WTC11 (cell line): ENCODE measurements around the gene HYDIN. TPM values are rescaled to one million over a fixed set of nuclear protein-coding genes. Genes with fewer than 3 reads are reported as not detected.

Experiments used
- ATAC-seq: fragments of 200-7000 bp; cut with Tn5 transposase; 2 replicates; pipeline ENCODE4 v1.10.0; 2021; ENCODE audit warnings: mild to moderate bottlenecking, moderate library complexity
- CTCF ChIA-PET: fragments of 300-600 bp; sonication (Branson Sonifier 250); formaldehyde crosslinking; loops from one replicate; lab custom pipeline; 2021; ENCODE audit warnings: antibody characterized with exemption; lab: Charles Lee
- POLR2A ChIA-PET: fragments of 350-600 bp; sonication (Branson Sonifier 250); formaldehyde crosslinking; loops from one replicate; lab custom pipeline; 2021; ENCODE audit warnings: antibody characterized with exemption; lab: Charles Lee
- DNase-seq: peaks from one replicate; pipeline ENCODE4 v3.0.0; 2021; ENCODE audit warnings: low spot score
- H3K27ac Mint-ChIP-seq: 2 replicates; pipeline ENCODE4 v1.8.0; 2021; ENCODE audit warnings: mixed read lengths
- H3K27me3 Mint-ChIP-seq: 2 replicates; pipeline ENCODE4 v1.8.0; 2021; ENCODE audit warnings: low read depth, mild to moderate bottlenecking, moderate library complexity, mixed read lengths
- H3K36me3 Mint-ChIP-seq: 2 replicates; pipeline ENCODE4 v1.8.0; 2021; ENCODE audit warnings: mixed read lengths
- H3K4me1 Mint-ChIP-seq: 2 replicates; pipeline ENCODE4 v1.8.0; 2022; ENCODE audit warnings: mixed read lengths
- H3K4me3 Mint-ChIP-seq: 2 replicates; pipeline ENCODE4 v1.8.0; 2021; ENCODE audit warnings: mild to moderate bottlenecking, moderate library complexity, mixed read lengths
- H3K9me3 Mint-ChIP-seq: 2 replicates; pipeline ENCODE4 v1.8.0; 2021; ENCODE audit warnings: mixed read lengths
- ATF1 ChIP-seq: sonication (generic); formaldehyde crosslinking; IDR thresholded peaks from 2 replicates; pipeline ENCODE4 v1.8.1; 2023; ENCODE audit warnings: mild to moderate bottlenecking, moderate library complexity, missing genetic modification reagents
- CREM ChIP-seq: sonication (generic); formaldehyde crosslinking; IDR thresholded peaks from 2 replicates; pipeline ENCODE4 v1.8.1; 2022; ENCODE audit warnings: mild to moderate bottlenecking, missing genetic modification reagents, moderate library complexity
- ELF4 ChIP-seq: sonication (generic); formaldehyde crosslinking; IDR thresholded peaks from 2 replicates; pipeline ENCODE4 v1.8.1; 2022; ENCODE audit warnings: low read depth, mild to moderate bottlenecking, moderate library complexity, missing genetic modification reagents
- ETV6 ChIP-seq: sonication (generic); formaldehyde crosslinking; IDR thresholded peaks from 2 replicates; pipeline ENCODE4 v1.8.1; 2022; ENCODE audit warnings: mild to moderate bottlenecking, missing genetic modification reagents
- GABPB1 ChIP-seq: sonication (generic); formaldehyde crosslinking; IDR thresholded peaks from 2 replicates; pipeline ENCODE4 v1.8.1; 2023; ENCODE audit warnings: mild to moderate bottlenecking, missing genetic modification reagents
- IRF2 ChIP-seq: sonication (generic); formaldehyde crosslinking; IDR thresholded peaks from 2 replicates; pipeline ENCODE4 v1.8.0; 2022; ENCODE audit warnings: low read depth, missing genetic modification reagents, borderline replicate concordance
- JAZF1 ChIP-seq: fragments of 250-450 bp; sonication (Bioruptor Pico); IDR thresholded peaks from 2 replicates; pipeline ENCODE4 v1.9.0; 2021; ENCODE audit warnings: moderate library complexity, mild to moderate bottlenecking, inconsistent platforms
- JUN ChIP-seq: sonication (generic); formaldehyde crosslinking; IDR thresholded peaks from 2 replicates; pipeline ENCODE4 v1.8.0; 2023; ENCODE audit warnings: mild to moderate bottlenecking, missing genetic modification reagents
- MXD4 ChIP-seq: fragments of 250-450 bp; sonication (Bioruptor Pico); IDR thresholded peaks from 2 replicates; pipeline ENCODE4 v1.8.0; 2021; ENCODE audit warnings: mild to moderate bottlenecking, moderate library complexity, borderline replicate concordance
- NFATC4 ChIP-seq: fragments of 250-450 bp; sonication (Bioruptor Pico); IDR thresholded peaks from 2 replicates; pipeline ENCODE4 v1.9.0; 2021; ENCODE audit warnings: mild to moderate bottlenecking
- OVOL2 ChIP-seq: fragments of 250-450 bp; sonication (Bioruptor Pico); IDR thresholded peaks from 2 replicates; pipeline ENCODE4 v1.9.0; 2021; ENCODE audit warnings: mild to moderate bottlenecking, borderline replicate concordance
- SMAD3 ChIP-seq: sonication (generic); formaldehyde crosslinking; IDR thresholded peaks from 2 replicates; pipeline ENCODE4 v1.8.0; 2022; ENCODE audit warnings: missing genetic modification reagents, mild to moderate bottlenecking, borderline replicate concordance
- SOX15 ChIP-seq: fragments of 250-450 bp; sonication (Bioruptor Pico); IDR thresholded peaks from 2 replicates; pipeline ENCODE4 v1.9.0; 2021; ENCODE audit warnings: mild to moderate bottlenecking
- TCF7 ChIP-seq: sonication (generic); formaldehyde crosslinking; IDR thresholded peaks from 2 replicates; pipeline ENCODE4 v1.8.0; 2022; ENCODE audit warnings: mild to moderate bottlenecking, low read depth, missing genetic modification reagents, moderate library complexity
- ZNF232 ChIP-seq: sonication (generic); formaldehyde crosslinking; IDR thresholded peaks from 2 replicates; pipeline ENCODE4 v1.8.0; 2022; ENCODE audit warnings: mild to moderate bottlenecking, missing genetic modification reagents
- ZNF263 ChIP-seq: sonication (generic); formaldehyde crosslinking; IDR thresholded peaks from 2 replicates; pipeline ENCODE4 v1.8.1; 2022; ENCODE audit warnings: low read depth, mild to moderate bottlenecking, moderate library complexity, missing genetic modification reagents
- ZNF317 ChIP-seq: sonication (generic); formaldehyde crosslinking; IDR thresholded peaks from 2 replicates; pipeline ENCODE4 v1.8.1; 2023; ENCODE audit warnings: low read depth, mild to moderate bottlenecking, moderate library complexity, missing genetic modification reagents, borderline replicate concordance
- ZNF396 ChIP-seq: fragments of 250-450 bp; sonication (Bioruptor Pico); IDR thresholded peaks from 2 replicates; pipeline ENCODE4 v1.8.0; 2021; ENCODE audit warnings: mild to moderate bottlenecking, moderate library complexity, borderline replicate concordance
- ZNF416 ChIP-seq: fragments of 250-450 bp; sonication (Bioruptor Pico); IDR thresholded peaks from 2 replicates; pipeline ENCODE4 v1.9.0; 2021; ENCODE audit warnings: mild to moderate bottlenecking, inconsistent platforms
- total RNA-seq: library from RNA; stranded (reverse); gene quantifications from 3 replicates; pipeline ENCODE4 v1.2.3, GENCODE V29; 2021
- TF ChIP-seq, protein P1 (sequence below): sonication (generic); formaldehyde crosslinking; IDR thresholded peaks from 2 replicates; pipeline ENCODE4 v1.8.0; 2022; ENCODE audit warnings: missing genetic modification reagents
- TF ChIP-seq, protein P2 (sequence below): sonication (generic); formaldehyde crosslinking; IDR thresholded peaks from 2 replicates; pipeline ENCODE4 v1.8.0; 2022; ENCODE audit warnings: mild to moderate bottlenecking, missing genetic modification reagents
- TF ChIP-seq, protein P3 (sequence below): sonication (generic); formaldehyde crosslinking; IDR thresholded peaks from 2 replicates; pipeline ENCODE4 v1.8.1; 2022; ENCODE audit warnings: mild to moderate bottlenecking, missing genetic modification reagents, moderate library complexity, borderline replicate concordance
- TF ChIP-seq, protein P4 (sequence below): sonication (generic); formaldehyde crosslinking; IDR thresholded peaks from 2 replicates; pipeline ENCODE4 v1.8.0; 2022; ENCODE audit warnings: mild to moderate bottlenecking, missing genetic modification reagents
- TF ChIP-seq, protein P5 (sequence below): sonication (generic); formaldehyde crosslinking; IDR thresholded peaks from 2 replicates; pipeline ENCODE4 v1.8.0; 2023; ENCODE audit warnings: missing genetic modification reagents
- TF ChIP-seq, protein P6 (sequence below): sonication (generic); formaldehyde crosslinking; conservative IDR thresholded peaks from 2 replicates; pipeline ENCODE4 v1.8.1; 2023; ENCODE audit warnings: mild to moderate bottlenecking, low read depth, missing genetic modification reagents, moderate library complexity

Gene HYDIN
- total RNA-seq, 1 experiment from 2014 or later: 2.6 TPM

DNA sequence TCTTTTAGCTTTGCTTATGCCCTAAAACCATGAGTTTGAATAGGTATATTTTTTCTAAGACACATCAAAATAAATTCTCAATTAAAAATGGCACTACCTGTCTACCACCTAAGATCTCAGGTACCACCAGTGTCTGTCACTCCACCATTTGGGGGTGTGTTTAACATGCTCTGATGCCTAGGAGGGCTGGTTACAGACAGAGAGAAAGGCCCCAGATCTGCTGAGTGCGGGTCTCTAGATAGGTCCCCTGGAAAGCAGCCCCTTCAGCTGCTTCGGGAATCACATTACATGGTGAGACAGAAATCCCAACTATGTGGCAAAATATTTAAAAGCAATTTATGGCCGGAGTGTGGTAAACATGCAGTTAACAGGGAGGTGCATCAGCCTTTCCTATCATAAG lies 428.9 kb downstream of the HYDIN start:
- Mint-ChIP-seq H3K27ac (no peak overlapping the region), H3K9me3 (peaks cover 15% of the 10 kb centered on the region; the same call in 1 of the 2 replicates), H3K4me1 (peaks cover 20% of the 10 kb centered on the region), H3K4me3 (peak overlapping the region; percentile 87), H3K36me3 (peaks cover 8% of the 10 kb centered on the region; the same call in 1 of the 2 replicates), H3K27me3 (peaks cover 54% of the 10 kb centered on the region)
- POLR2A ChIA-PET: interaction anchor here (1.0 kb wide), 1 partner anchor 67 kb away, joined by 3 read pairs; no protein-coding TSS in a partner anchor
- TF ChIP-seq ELF4 (CRISPR knock-in tag): no peak
- no peak for TF ChIP-seq OVOL2 (CRISPR knock-in tag)
- TF ChIP-seq TCF7 (CRISPR knock-in tag): no peak
- TF ChIP-seq, protein P1, sequence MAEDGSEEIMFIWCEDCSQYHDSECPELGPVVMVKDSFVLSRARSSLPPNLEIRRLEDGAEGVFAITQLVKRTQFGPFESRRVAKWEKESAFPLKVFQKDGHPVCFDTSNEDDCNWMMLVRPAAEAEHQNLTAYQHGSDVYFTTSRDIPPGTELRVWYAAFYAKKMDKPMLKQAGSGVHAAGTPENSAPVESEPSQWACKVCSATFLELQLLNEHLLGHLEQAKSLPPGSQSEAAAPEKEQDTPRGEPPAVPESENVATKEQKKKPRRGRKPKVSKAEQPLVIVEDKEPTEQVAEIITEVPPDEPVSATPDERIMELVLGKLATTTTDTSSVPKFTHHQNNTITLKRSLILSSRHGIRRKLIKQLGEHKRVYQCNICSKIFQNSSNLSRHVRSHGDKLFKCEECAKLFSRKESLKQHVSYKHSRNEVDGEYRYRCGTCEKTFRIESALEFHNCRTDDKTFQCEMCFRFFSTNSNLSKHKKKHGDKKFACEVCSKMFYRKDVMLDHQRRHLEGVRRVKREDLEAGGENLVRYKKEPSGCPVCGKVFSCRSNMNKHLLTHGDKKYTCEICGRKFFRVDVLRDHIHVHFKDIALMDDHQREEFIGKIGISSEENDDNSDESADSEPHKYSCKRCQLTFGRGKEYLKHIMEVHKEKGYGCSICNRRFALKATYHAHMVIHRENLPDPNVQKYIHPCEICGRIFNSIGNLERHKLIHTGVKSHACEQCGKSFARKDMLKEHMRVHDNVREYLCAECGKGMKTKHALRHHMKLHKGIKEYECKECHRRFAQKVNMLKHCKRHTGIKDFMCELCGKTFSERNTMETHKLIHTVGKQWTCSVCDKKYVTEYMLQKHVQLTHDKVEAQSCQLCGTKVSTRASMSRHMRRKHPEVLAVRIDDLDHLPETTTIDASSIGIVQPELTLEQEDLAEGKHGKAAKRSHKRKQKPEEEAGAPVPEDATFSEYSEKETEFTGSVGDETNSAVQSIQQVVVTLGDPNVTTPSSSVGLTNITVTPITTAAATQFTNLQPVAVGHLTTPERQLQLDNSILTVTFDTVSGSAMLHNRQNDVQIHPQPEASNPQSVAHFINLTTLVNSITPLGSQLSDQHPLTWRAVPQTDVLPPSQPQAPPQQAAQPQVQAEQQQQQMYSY (CRISPR knock-in tag): no peak
- no peak for TF ChIP-seq ZNF232
- peak; percentile 55 for ATAC-seq
- no peak for DNase-seq
- CTCF ChIA-PET: interaction anchor here (0.5 to 1.3 kb wide), 7 partner anchors 30 to 611 kb away, joined by 3 to 5 read pairs (median 3); no protein-coding TSS in a partner anchor

DNA sequence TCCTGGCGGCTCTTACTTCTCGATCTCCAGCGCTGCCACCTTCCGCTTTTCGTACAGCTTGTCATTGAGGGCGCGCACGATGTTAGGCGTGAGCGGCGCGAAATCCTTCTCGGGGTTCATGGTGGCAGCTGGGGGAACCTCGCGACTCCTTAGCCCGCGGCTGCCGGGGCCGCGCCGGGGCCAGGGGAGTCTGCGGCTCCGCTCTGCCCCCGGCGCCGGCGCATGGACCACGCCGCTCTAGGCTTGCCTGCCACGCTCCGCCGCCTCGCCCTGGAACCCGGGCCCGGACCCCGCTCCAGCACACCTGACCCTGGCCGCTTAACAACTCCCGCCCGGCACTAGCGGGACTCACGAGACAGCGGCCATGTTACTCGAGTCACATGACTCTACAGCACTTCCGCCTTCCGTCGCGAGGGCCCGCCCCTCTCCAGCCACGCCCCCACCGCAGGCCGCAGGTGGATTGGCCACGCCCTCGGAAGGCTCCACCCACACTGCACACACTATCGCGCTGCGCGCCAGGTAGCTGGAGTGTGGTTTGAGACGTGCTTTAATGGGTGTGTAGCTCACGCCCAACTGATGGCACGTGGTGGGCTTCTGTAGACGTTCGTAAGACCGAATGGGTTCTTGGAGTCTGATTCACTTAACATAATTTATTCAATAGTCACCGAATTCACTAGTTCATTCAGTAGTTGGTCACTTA lies 429.6 kb downstream of the HYDIN start, which contains the start of gene VAC14:
Gene VAC14, minus strand, starts transcription at position 378 of the 700 bp plus-strand sequence. Its CDS starts 258 bp downstream, at position 120.
- CTCF ChIA-PET: interaction anchor here (0.5 to 1.3 kb wide), 5 partner anchors 30 to 582 kb away, joined by 3 to 5 read pairs (median 3); no protein-coding TSS in a partner anchor
- POLR2A ChIA-PET: interaction anchor here (1.0 kb wide), 2 partner anchors 10 to 66 kb away, joined by 3 read pairs; no protein-coding TSS in a partner anchor
- TF ChIP-seq, protein P2, sequence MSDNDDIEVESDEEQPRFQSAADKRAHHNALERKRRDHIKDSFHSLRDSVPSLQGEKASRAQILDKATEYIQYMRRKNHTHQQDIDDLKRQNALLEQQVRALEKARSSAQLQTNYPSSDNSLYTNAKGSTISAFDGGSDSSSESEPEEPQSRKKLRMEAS: peak; percentile 91
- TF ChIP-seq GABPB1 (CRISPR knock-in tag): peak; percentile 80
- TF ChIP-seq OVOL2 (CRISPR knock-in tag): no peak
- TF ChIP-seq ATF1 (CRISPR knock-in tag): no peak
- no peak for TF ChIP-seq ETV6
- no peak for TF ChIP-seq ZNF263 (CRISPR knock-in tag)
- TF ChIP-seq, protein P3, sequence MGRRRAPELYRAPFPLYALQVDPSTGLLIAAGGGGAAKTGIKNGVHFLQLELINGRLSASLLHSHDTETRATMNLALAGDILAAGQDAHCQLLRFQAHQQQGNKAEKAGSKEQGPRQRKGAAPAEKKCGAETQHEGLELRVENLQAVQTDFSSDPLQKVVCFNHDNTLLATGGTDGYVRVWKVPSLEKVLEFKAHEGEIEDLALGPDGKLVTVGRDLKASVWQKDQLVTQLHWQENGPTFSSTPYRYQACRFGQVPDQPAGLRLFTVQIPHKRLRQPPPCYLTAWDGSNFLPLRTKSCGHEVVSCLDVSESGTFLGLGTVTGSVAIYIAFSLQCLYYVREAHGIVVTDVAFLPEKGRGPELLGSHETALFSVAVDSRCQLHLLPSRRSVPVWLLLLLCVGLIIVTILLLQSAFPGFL (CRISPR knock-in tag): no peak
- TF ChIP-seq SMAD3: peak; percentile 74; the same call in 1 of the 2 replicates
- TF ChIP-seq TCF7 (CRISPR knock-in tag): no peak
- TF ChIP-seq ZNF416: no peak
- no peak for TF ChIP-seq ZNF396
- no peak for TF ChIP-seq SOX15 (CRISPR knock-in tag)
- TF ChIP-seq, protein P4, sequence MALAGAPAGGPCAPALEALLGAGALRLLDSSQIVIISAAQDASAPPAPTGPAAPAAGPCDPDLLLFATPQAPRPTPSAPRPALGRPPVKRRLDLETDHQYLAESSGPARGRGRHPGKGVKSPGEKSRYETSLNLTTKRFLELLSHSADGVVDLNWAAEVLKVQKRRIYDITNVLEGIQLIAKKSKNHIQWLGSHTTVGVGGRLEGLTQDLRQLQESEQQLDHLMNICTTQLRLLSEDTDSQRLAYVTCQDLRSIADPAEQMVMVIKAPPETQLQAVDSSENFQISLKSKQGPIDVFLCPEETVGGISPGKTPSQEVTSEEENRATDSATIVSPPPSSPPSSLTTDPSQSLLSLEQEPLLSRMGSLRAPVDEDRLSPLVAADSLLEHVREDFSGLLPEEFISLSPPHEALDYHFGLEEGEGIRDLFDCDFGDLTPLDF: no peak; the same call in 1 of the 2 replicates
- no peak for TF ChIP-seq IRF2 (CRISPR knock-in tag)
- no peak for TF ChIP-seq MXD4 (CRISPR knock-in tag)
- TF ChIP-seq, protein P5, sequence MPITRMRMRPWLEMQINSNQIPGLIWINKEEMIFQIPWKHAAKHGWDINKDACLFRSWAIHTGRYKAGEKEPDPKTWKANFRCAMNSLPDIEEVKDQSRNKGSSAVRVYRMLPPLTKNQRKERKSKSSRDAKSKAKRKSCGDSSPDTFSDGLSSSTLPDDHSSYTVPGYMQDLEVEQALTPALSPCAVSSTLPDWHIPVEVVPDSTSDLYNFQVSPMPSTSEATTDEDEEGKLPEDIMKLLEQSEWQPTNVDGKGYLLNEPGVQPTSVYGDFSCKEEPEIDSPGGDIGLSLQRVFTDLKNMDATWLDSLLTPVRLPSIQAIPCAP (CRISPR knock-in tag): no peak
- no peak for TF ChIP-seq JUN (CRISPR knock-in tag)
- TF ChIP-seq CREM (CRISPR knock-in tag): no peak
- no peak for TF ChIP-seq NFATC4 (CRISPR knock-in tag)
- no peak for TF ChIP-seq JAZF1 (CRISPR knock-in tag)
- TF ChIP-seq, protein P6, sequence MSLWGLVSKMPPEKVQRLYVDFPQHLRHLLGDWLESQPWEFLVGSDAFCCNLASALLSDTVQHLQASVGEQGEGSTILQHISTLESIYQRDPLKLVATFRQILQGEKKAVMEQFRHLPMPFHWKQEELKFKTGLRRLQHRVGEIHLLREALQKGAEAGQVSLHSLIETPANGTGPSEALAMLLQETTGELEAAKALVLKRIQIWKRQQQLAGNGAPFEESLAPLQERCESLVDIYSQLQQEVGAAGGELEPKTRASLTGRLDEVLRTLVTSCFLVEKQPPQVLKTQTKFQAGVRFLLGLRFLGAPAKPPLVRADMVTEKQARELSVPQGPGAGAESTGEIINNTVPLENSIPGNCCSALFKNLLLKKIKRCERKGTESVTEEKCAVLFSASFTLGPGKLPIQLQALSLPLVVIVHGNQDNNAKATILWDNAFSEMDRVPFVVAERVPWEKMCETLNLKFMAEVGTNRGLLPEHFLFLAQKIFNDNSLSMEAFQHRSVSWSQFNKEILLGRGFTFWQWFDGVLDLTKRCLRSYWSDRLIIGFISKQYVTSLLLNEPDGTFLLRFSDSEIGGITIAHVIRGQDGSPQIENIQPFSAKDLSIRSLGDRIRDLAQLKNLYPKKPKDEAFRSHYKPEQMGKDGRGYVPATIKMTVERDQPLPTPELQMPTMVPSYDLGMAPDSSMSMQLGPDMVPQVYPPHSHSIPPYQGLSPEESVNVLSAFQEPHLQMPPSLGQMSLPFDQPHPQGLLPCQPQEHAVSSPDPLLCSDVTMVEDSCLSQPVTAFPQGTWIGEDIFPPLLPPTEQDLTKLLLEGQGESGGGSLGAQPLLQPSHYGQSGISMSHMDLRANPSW (CRISPR knock-in tag): no peak
- TF ChIP-seq ZNF317 (CRISPR knock-in tag): 0 out of 2 replicates have a peak, but pooled peaks have one; percentile 31

More for the DNA sequence above, 429.6 kb downstream of the HYDIN start, which contains the start of gene VAC14:
- peaks cover 48% of the 10 kb centered on the region for H3K27me3 Mint-ChIP-seq
- peaks cover 20% of the 10 kb centered on the region for H3K4me1 Mint-ChIP-seq
- peaks cover 15% of the 10 kb centered on the region; the same call in 1 of the 2 replicates for H3K9me3 Mint-ChIP-seq
- H3K4me3 Mint-ChIP-seq: peak within 1 kb of the TSS; percentile 87
- peak within 1 kb of the TSS; percentile 47 for H3K27ac Mint-ChIP-seq
- DNase-seq (peak; percentile 98), ATAC-seq (peak; percentile 97)
- H3K36me3 Mint-ChIP-seq: peaks cover 8% of the 10 kb centered on the region; the same call in 1 of the 2 replicates
